Measurements from ENCODE around the gene TBC1D16.
"Not testable (repeated sequence)": the region's sequence is repeated elsewhere in the genome, so short reads cannot be mapped to it uniquely, and the experiment has no call there.

TBC1D16 gene

GRCh38 chr17:80053102-80053501, 17.4 kb upstream of the TBC1D16 start:
- no peak for DNase-seq (ENCODE audit: low spot score)

- DNase-seq (ENCODE audit: low spot score), result no peak
Observed at GRCh38 chr17:80051681-80052080, 16.0 kb upstream of the TBC1D16 start.

- DNase-seq (ENCODE audit: low spot score), result no peak
Observed at GRCh38 chr17:80050706-80051105, 15.0 kb upstream of the TBC1D16 start.

DNA sequence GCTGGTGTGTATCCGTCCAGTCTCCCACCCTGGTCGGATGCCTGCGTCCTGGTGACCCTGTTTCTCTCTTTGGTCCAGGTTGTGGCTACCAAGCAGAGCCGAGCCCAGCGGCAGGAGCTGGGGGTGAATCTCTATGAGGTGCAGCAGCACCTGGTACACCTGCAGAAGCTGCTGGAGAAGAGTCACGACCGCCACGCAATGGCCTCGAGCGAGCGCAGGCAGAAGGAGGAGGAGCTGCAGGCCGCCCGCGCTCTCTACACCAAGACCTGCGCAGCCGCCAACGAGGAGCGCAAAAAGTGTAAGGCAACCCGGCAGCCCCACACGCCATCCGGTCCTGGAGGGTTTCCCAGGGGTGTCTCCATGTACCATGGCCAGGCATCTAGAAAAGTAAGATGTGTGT, 14.3 kb upstream of the TBC1D16 start:
- DNase-seq (ENCODE audit: low spot score), result no peak

- no peak for DNase-seq (ENCODE audit: low spot score)
Observed at GRCh38 chr17:80047176-80047575, 11.5 kb upstream of the TBC1D16 start.

DNA sequence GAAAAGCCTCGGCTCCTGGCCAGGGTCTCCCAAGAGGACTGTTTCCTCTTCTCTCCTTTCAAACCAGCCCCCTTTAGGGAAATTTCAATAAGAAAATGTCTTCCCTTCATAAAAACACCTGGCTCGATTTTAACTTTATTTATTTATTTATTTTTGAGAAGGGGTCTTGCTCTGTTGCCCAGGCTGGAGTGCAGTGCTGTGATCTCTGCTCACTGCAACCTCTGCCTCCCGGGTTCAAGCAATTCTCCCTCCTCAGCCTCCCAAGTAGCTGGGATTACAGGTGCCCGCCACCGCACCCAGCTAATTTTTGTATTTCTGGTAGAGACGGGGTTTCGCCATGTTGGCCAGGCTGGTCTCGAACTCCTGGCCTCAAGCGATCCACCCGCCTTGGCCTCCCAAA, 11.0 kb upstream of the TBC1D16 start:
- not testable (repeated sequence) for DNase-seq (ENCODE audit: low spot score)

GRCh38 chr17:80045703-80046102, 10.0 kb upstream of the TBC1D16 start:
- no peak for DNase-seq (ENCODE audit: low spot score)

DNA sequence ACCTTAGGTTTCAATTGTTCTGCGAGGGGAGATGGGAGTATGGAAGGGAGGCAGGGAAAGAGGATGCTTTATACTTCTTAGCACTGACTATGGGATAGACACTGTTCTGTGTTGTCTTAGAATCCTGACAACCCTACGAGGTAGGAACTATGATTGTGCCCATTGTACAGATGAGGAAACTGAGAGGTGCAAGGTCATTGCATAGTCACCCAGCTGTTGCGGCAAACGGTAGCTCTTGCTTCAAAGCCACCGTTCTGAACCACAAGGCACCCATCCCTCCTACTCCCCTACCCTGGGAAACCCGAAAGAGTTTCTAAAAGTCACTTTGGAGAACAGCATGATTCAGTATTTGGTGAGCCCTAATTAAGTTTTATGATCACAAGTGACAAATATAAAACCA, 8.3 kb upstream of the TBC1D16 start:
- no peak for DNase-seq (ENCODE audit: low spot score)

DNA sequence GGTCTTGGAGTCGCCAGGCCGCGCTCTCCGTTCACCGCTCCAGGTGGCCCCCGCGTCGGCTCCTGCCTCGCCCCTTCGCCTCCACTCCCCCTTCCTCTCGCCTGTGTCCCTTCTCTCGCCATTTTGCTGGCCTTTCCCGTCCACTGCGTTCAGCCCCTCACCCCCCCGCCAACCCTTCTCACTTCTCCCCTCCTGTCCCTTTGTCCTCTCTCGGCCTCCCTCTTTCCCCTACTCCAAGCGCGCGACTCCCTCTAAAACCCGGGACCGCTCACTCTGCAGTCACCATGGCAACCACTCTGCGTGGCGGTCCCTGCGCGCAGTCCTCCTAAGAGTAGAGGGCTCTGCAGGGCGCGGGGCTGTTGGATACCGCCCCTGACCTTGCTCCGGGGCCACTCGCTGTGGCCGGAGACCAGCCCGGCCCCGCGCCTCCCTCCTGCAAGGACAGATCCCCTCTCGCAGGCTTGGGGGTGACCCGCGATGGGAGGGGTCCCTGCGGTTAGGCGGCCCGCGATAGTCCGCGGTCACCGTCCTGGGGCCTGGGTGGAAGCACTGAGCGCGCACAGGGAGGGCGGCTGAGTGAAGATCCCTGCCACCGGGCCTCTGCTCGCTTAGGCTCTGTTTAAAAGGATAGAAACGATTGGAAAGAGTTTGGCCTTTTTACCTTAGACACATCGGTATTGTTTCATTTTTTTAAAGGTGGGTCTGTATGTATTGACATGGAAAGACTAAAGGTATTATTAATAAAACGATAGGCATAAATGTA, 1.2 kb upstream of the TBC1D16 start:
- DNase-seq (ENCODE audit: low spot score), result peak; percentile 64

GRCh38 chr17:80035937-80036714, 454 bp upstream of the TBC1D16 start, which contains the start of gene CCDC40:
TSS of gene CCDC40 (plus strand) at chr17:80036642. CDS start at chr17:80036663, 21 bp downstream.
- DNase-seq (ENCODE audit: low spot score), result peak; percentile 81

- no peak for DNase-seq (ENCODE audit: low spot score)
Observed at GRCh38 chr17:80034791-80035686, 633 bp downstream of the TBC1D16 start.

- no peak for DNase-seq (ENCODE audit: low spot score)
Observed at GRCh38 chr17:80033840-80034239, 1.8 kb downstream of the TBC1D16 start.

DNA sequence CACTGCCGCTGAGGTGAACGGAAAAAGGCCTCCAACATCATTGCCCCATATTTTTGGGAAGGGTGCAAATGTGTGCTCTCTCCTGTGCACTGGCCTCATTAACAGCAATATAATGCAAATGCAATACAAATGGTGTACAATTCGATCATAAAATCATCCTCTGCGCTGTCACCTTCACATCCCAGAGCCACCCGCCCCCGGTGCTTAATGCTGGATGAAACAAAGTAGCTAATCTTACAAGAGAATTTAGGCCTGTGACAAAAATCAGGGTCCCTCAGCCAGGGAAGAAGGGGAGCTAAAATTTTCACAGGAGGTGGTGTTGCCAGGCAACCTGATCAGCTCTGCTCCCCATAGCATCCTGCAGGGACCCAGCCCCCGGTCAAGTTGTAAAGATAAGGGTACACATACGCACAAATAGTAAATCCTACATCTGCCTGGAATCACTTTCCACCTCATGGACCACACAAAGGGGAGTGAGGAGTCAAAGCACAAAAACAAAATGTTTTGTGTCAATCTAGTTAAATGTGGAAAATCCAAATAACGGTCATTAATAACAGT, 3.0 kb downstream of the TBC1D16 start:
- no peak for DNase-seq (ENCODE audit: low spot score)

GRCh38 chr17:80031691-80032430, 3.8 kb downstream of the TBC1D16 start:
- DNase-seq (ENCODE audit: low spot score), result no peak

- no peak for DNase-seq (ENCODE audit: low spot score)
Observed at GRCh38 chr17:80030730-80031410, 4.8 kb downstream of the TBC1D16 start.

DNA sequence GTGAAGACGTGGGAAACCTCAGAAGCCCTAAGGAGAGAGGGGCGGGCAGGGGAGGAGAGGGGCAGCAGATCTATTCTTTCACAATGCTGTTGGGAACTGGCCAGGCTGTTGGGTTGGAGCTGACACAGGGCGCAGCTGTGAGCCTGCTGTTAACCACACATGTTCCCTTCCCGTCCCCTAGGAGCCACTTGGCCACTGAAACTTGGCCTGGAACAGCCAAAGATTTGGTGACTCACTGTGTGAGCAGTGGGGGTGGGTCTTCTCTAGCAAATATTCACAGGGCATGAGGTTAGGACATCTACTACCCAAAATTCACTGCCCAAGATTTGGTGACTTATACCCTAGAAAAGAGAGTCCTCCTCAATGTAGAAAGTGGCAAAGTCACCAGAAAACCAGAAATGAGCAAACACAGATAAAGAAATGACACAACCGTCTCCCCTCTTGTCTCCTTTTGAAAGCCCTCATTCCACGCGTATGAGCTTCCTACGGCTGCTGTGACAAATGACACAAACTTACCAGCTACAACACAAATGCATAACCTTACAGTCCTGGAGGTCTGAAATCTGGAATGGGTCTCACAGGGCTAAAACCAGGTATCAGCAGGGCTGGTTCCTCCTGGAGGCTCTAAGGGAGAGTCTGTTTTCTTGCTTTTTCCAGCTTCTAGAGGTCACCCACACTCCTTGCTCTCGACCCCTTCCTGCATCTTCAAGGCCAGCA, 6.3 kb downstream of the TBC1D16 start:
- DNase-seq (ENCODE audit: low spot score), result peak; percentile 45

DNA sequence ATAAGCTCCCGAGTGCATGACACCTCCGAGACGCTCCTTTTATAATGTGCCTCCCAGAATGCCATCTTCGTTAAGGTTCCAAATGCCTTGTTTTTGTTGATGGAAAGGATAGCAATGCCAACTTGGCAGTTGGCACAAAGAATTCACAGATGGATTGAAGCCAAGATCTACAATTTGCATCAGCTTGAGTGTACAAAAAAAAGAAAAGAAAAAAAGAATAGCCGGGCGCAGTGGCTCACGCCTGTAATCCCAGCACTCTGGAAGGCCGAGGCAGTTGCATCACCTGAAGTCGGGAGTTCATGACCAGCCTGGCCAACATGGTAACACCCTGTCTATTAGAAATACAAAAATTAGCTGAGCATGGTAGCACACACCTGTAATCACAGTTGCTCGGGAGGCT, 7.6 kb downstream of the TBC1D16 start:
- no peak for DNase-seq (ENCODE audit: low spot score)

DNA sequence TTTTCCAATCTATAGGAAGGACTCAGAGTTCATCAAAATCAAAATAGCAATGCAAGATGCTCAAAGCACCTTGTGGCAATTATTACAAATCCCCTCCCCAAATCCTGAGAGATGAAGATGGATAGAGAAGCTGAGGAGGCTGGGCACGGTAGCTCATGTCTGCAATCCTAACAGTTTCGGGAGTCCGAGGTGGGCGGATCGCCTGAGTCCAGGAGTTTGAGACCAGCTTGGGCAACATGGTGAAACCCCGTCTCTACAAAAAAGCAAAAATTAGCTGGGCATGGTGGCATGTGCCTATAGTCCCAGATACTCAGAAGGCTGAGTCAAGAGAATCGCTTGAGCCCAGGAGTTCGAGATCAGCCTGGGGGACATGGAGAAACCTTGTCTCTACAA, 8.6 kb downstream of the TBC1D16 start:
- no peak for DNase-seq (ENCODE audit: low spot score)

- no peak for DNase-seq (ENCODE audit: low spot score)
Observed at GRCh38 chr17:80026359-80027042, 9.2 kb downstream of the TBC1D16 start.
